ENCODE data around the gene CD300H. TPM values are rescaled to one million over a fixed set of nuclear protein-coding genes. Genes with fewer than 3 reads are reported as not detected.

CD300H gene
- total RNA-seq, 1 experiment from 2014 or later = not detected

DNA sequence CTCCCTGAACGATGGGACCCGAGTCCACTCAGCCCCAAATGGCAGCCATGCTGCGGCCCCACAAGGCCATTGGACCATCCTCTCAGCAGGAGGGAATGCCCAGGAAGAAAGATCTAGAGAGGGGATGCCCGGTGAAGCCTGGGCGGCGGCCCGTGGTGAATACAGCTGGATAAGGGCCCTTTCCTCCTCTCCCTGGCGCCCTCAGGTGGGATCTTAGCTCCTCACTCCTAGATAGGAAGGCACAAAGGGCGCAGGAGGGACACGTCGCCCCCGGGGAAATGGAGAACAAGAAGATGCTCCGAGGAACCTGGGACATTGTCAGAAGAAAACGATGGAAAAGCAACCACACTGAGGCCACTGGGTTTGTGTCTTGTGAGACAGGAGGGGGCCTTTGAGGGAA lies 23.9 kb downstream of the CD300H start:
- BruUV-seq (replicated peaks) = no TSS peak
- POLR2A ChIA-PET = no interaction called here
- no peaks in the 10 kb centered on the region for H3K36me3 ChIP-seq (ENCODE audit: control insufficient read depth in 1 of 2, insufficient read depth in 2 of 2, low read length in 2 of 2)
- intact Hi-C loops (cut with micrococcal nuclease) = no loop called here
- no peak for DNase-seq (ENCODE audit: low read depth, low spot score)
- H3K4me1 ChIP-seq (ENCODE audit: control insufficient read depth in 1 of 2, insufficient read depth in 2 of 2, low read length in 2 of 2) = peaks cover 0 to 5% of the 10 kb centered on the region in 2 experiments; a peak in 1 of 4 replicates
- no peaks in the 10 kb centered on the region for H3K9me3 ChIP-seq (ENCODE audit: control insufficient read depth in 1 of 2, insufficient read depth in 1 of 2, low read depth in 1 of 2, low read length in 2 of 2)
- H3K9ac ChIP-seq (ENCODE audit: low read length) = no peak overlapping the region
- TF ChIP-seq ELF1 (IDR thresholded peaks at IDR 0.05; ENCODE audit: borderline replicate concordance, low read depth) (no peak), POLR2A (IDR thresholded peaks at IDR 0.05; ENCODE audit: borderline replicate concordance, extremely low read depth, insufficient read depth, insufficient read length) (no peak), SP1 (IDR thresholded peaks at IDR 0.05; ENCODE audit: low read depth) (no peak), SRF (IDR thresholded peaks at IDR 0.05; ENCODE audit: low read depth) (no peak), EZH2phosphoT487 (IDR thresholded peaks at IDR 0.05; ENCODE audit: borderline replicate concordance) (no peak), RAD21 (IDR thresholded peaks at IDR 0.05; ENCODE audit: low read depth) (no peak), CEBPB (IDR thresholded peaks at IDR 0.05; ENCODE audit: low read depth) (no peak)
- TF ChIP-seq, protein P1, sequence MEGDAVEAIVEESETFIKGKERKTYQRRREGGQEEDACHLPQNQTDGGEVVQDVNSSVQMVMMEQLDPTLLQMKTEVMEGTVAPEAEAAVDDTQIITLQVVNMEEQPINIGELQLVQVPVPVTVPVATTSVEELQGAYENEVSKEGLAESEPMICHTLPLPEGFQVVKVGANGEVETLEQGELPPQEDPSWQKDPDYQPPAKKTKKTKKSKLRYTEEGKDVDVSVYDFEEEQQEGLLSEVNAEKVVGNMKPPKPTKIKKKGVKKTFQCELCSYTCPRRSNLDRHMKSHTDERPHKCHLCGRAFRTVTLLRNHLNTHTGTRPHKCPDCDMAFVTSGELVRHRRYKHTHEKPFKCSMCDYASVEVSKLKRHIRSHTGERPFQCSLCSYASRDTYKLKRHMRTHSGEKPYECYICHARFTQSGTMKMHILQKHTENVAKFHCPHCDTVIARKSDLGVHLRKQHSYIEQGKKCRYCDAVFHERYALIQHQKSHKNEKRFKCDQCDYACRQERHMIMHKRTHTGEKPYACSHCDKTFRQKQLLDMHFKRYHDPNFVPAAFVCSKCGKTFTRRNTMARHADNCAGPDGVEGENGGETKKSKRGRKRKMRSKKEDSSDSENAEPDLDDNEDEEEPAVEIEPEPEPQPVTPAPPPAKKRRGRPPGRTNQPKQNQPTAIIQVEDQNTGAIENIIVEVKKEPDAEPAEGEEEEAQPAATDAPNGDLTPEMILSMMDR (IDR thresholded peaks at IDR 0.05 in 2 of 3, conservative IDR thresholded peaks at IDR 0.05 in 1 of 3; ENCODE audit: borderline replicate concordance in 1 of 3, insufficient read depth in 1 of 3, low read depth in 2 of 3, low read length in 2 of 3) = 0 out of 6 replicates have a peak, but pooled peaks of 1 of the 3 experiments have one; percentile 13
- no peak overlapping the region for H2AFZ ChIP-seq (ENCODE audit: low read depth, low read length, poor library complexity, severe bottlenecking)
- peaks cover 8% of the 10 kb centered on the region; the same call in 1 of the 2 replicates for H3K27me3 ChIP-seq (ENCODE audit: insufficient read depth, low read length)
- H3K27ac ChIP-seq (ENCODE audit: low read depth, low read length) = no peak overlapping the region
- H3K4me3 ChIP-seq (replicated peaks in 1 of 2; ENCODE audit: low read depth in 1 of 2, low read length in 2 of 2) = no peak overlapping the region
- H4K20me1 ChIP-seq (ENCODE audit: insufficient read depth) = no peaks in the 10 kb centered on the region
- no peak overlapping the region for H3K4me2 ChIP-seq (ENCODE audit: low read length)
- RAD21 ChIA-PET (ENCODE audit: low non-redundant PET in 1 of 2, low total read pairs in 2 of 2, uncharacterized antibody in 2 of 2, unreplicated experiment in 2 of 2) = no interaction called here
- no peak; the same call in 1 of the 2 replicates for ATAC-seq
- H3K9me2 ChIP-seq (ENCODE audit: insufficient read depth) = no peaks in the 10 kb centered on the region
- CTCF ChIA-PET = no interaction called here
- H3K79me2 ChIP-seq (ENCODE audit: insufficient read depth, low read length) = no peaks in the 10 kb centered on the region

GRCh38 chr17:74542727-74543383 lies 24.5 kb downstream of the CD300H start:
- Histone ChIP-seq H3K36me3 (ENCODE audit: control insufficient read depth in 1 of 2, insufficient read depth in 2 of 2, low read length in 2 of 2) (no peaks in the 10 kb centered on the region), H3K27ac (ENCODE audit: low read depth, low read length) (no peak overlapping the region), H4K20me1 (ENCODE audit: insufficient read depth) (no peaks in the 10 kb centered on the region), H2AFZ (ENCODE audit: low read depth, low read length, poor library complexity, severe bottlenecking) (no peak overlapping the region), H3K4me3 (replicated peaks in 1 of 2; ENCODE audit: low read depth in 1 of 2, low read length in 2 of 2) (no peak overlapping the region), H3K9me3 (ENCODE audit: control insufficient read depth in 1 of 2, insufficient read depth in 1 of 2, low read depth in 1 of 2, low read length in 2 of 2) (no peaks in the 10 kb centered on the region), H3K9ac (ENCODE audit: low read length) (no peak overlapping the region), H3K27me3 (ENCODE audit: insufficient read depth, low read length) (peaks cover 13% of the 10 kb centered on the region; the same call in 1 of the 2 replicates), H3K4me1 (ENCODE audit: control insufficient read depth in 1 of 2, insufficient read depth in 2 of 2, low read length in 2 of 2) (peaks cover 0 to 5% of the 10 kb centered on the region in 2 experiments; a peak in 1 of 4 replicates), H3K4me2 (ENCODE audit: low read length) (no peak overlapping the region), H3K79me2 (ENCODE audit: insufficient read depth, low read length) (no peaks in the 10 kb centered on the region), H3K9me2 (ENCODE audit: insufficient read depth) (no peaks in the 10 kb centered on the region)
- ATAC-seq = no peak
- TF ChIP-seq YY1 (IDR thresholded peaks at IDR 0.05; ENCODE audit: extremely low read depth, insufficient replicate concordance, low read depth, low read length) = no peak
- ChIA-PET POLR2A (no interaction called here), CTCF (no interaction called here), RAD21 (ENCODE audit: low non-redundant PET in 1 of 2, low total read pairs in 2 of 2, uncharacterized antibody in 2 of 2, unreplicated experiment in 2 of 2) (no interaction called here)
- DNase-seq (ENCODE audit: low read depth, low spot score) = no peak
- no TSS peak for BruUV-seq (replicated peaks)
- intact Hi-C loops (cut with micrococcal nuclease) = no loop called here

Measured in HCT116 (cell line).